ENCODE measurements around the gene TEF. TPM values are rescaled to one million over a fixed set of nuclear protein-coding genes. Genes with fewer than 3 reads are reported as not detected.
A peak's percentile ranks its signal among the peaks of the same experiment; 100 is the strongest.

Gene TEF
- total RNA-seq, 2 experiments from 2014 or later, result 1.4 to 1.6 TPM

DNA sequence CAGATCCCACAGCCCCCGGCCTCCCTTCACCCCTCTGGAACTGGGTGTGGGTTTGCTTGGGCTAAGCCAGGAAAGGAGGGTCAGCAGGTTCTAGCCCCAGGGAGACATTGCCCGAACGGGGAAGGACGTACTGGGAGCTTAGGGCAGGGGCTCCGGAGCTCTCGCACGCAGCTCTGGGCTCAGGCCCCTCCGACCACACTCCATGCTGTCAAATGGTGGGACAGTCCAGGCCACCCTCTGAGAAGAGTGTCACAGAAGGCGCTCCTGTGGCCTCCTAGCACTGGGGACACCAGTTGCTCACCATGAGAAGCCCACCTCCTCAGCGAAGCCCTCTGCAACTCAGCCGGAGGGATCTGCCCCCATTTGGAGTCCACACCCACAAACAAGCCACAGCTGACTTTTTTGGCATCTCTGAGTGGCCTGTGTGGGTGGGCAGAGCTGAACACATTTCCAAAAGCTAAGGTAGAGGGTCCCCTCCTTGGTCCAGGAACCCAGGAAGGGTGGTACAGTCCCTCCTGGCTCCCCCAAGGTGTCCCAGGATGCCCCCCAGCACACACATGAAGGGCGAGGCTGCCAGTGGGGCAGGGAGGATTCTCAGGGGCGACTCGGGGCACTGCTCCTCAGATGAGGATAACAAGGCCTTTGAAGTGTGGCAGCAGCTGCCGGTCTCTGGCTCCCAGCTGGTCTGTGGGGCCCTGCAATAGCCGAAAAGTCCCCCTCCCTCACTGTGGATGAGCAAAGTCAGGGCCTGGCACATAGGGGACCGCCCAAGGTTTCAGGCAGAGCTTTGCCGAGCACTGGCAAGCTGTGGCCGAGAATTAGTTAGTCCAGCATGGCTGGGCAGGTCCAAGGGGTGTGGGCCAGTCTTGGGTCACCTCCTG is 13.0 kb upstream of the TEF start:
- CTCF ChIA-PET, result no interaction called here
- Mint-ChIP-seq H3K27ac (no peak overlapping the region), H3K4me3 (no peak overlapping the region), H3K36me3 (no peaks in the 10 kb centered on the region), H3K4me1 (ENCODE audit: low read depth) (peaks cover 4% of the 10 kb centered on the region), H3K9me3 (no peaks in the 10 kb centered on the region), H3K27me3 (no peaks in the 10 kb centered on the region)
- no peak for DNase-seq
- POLR2A ChIA-PET, result no interaction called here
- intact Hi-C loops (cut with micrococcal nuclease), result no loop called here

DNA sequence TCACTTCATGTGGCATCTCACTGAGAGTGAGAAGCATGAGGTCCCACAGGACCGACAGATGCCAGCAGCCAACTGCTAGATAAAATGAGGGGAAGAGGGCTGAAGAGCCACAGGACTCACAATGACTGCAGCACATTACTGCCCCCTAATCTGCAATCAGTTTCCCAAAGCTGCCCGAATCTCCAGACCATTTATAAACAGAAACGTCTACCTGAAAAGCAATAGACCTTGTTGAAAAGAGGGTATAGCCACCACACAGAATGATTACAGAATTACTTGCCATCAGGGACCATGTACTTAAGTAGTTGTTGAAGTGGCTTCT is 12.4 kb upstream of the TEF start:
- intact Hi-C loops (cut with micrococcal nuclease), result no loop called here
- Mint-ChIP-seq H3K27me3 (no peaks in the 10 kb centered on the region), H3K27ac (no peak overlapping the region), H3K4me1 (ENCODE audit: low read depth) (peaks cover 4% of the 10 kb centered on the region), H3K36me3 (no peaks in the 10 kb centered on the region), H3K9me3 (no peaks in the 10 kb centered on the region), H3K4me3 (no peak overlapping the region)
- no peak for DNase-seq
- ChIA-PET POLR2A (no interaction called here), CTCF (no interaction called here)

DNA sequence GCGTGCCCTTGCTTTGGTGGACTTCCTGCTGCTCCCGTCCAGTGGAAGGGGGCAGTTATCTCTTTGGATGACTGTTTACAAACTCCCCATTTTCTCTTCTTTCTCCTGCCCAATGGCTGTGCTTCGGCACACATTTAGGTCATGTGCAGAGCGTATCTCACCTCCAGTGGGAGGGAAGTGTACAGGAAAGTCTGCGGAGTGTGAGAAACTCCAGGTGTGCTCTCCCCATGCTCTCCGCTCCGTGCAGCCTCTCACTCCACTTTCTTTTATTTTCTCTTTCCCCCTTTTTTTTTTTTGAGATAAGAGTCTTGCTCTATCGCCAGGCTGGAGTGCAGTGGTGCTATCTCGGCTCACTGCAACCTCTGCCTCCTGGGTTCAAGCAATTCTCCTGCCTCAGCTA is 11.9 kb upstream of the TEF start:
- Mint-ChIP-seq H3K4me1 (ENCODE audit: low read depth) (peaks cover 4% of the 10 kb centered on the region), H3K4me3 (no peak overlapping the region), H3K27me3 (no peaks in the 10 kb centered on the region), H3K9me3 (no peaks in the 10 kb centered on the region), H3K27ac (no peak overlapping the region), H3K36me3 (no peaks in the 10 kb centered on the region)
- intact Hi-C loops (cut with micrococcal nuclease), result no loop called here
- no peak for DNase-seq
- ChIA-PET CTCF (no interaction called here), POLR2A (no interaction called here)

DNA sequence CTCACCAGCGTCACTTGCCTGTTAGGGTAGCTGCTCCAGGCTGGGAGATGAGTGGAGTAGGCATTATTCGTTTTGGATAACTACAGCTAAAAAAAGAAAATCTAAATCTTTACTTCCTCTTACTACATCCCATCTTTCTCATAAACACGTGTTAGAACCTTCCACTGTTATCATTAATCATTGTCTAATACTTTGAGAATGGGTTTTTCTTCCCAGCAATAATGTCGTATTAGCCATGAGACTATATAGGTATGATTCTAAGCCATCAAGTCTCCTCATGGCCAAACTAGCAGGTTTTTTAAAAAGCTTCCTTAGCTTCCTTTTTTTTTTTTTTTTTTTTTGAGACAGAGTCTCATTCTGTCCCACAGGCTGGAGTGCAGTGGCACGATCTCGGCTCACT is 3.9 kb upstream of the TEF start:
- CTCF ChIA-PET, result interaction anchor here (0.7 to 1.7 kb wide), 2 partner anchors 26 to 106 kb away, joined by 3 to 5 read pairs; no protein-coding TSS in a partner anchor
- peaks cover 10% of the 10 kb centered on the region for H3K4me1 Mint-ChIP-seq (ENCODE audit: low read depth)
- POLR2A ChIA-PET, result no interaction called here
- no peak overlapping the region for H3K27ac Mint-ChIP-seq
- H3K27me3 Mint-ChIP-seq, result no peaks in the 10 kb centered on the region
- H3K36me3 Mint-ChIP-seq, result no peaks in the 10 kb centered on the region
- DNase-seq, result no peak
- intact Hi-C loops (cut with micrococcal nuclease), result no loop called here
- no peaks in the 10 kb centered on the region for H3K9me3 Mint-ChIP-seq
- no peak overlapping the region for H3K4me3 Mint-ChIP-seq

DNA sequence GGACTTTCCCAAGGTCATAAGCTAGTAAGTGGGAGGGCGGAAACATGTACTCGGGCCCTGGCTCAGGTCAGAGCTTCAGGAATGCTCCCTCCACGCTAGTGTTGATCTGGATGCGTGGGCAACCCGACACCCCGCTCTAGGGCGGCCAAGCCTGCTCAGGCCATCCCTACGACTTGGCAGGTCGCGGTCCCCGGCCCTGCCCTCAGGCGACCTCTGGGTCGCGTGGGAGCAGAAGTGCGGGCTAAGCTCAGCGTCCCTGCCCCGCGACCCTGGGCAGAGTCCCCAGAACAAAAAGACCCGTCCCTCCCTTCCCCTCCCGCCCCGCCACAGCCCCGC is 781 bp upstream of the TEF start:
- Mint-ChIP-seq H3K27ac (no peak overlapping the region), H3K4me3 (peak overlapping the region; percentile 81), H3K36me3 (no peaks in the 10 kb centered on the region), H3K27me3 (no peaks in the 10 kb centered on the region), H3K4me1 (ENCODE audit: low read depth) (peaks cover 15% of the 10 kb centered on the region), H3K9me3 (no peaks in the 10 kb centered on the region)
- CTCF ChIA-PET, result interaction anchor here (0.6 to 1.5 kb wide), 3 partner anchors 20 to 136 kb away, joined by 3 to 8 read pairs (median 3); no protein-coding TSS in a partner anchor
- DNase-seq, result no peak
- POLR2A ChIA-PET, result interaction anchor here (0.5 to 1.9 kb wide), 7 partner anchors 20 to 940 kb away, joined by 3 to 11 read pairs (median 4); partner anchors contain the start of genes ACO2, DESI1, PHF5A and PMM1
- intact Hi-C loops (cut with micrococcal nuclease), result loop anchor here (1.0 to 5.0 kb wide), 8 partner anchors 63 to 524 kb away; partner anchors contain the start of genes DESI1, L3MBTL2, RANGAP1 and RBX1

DNA sequence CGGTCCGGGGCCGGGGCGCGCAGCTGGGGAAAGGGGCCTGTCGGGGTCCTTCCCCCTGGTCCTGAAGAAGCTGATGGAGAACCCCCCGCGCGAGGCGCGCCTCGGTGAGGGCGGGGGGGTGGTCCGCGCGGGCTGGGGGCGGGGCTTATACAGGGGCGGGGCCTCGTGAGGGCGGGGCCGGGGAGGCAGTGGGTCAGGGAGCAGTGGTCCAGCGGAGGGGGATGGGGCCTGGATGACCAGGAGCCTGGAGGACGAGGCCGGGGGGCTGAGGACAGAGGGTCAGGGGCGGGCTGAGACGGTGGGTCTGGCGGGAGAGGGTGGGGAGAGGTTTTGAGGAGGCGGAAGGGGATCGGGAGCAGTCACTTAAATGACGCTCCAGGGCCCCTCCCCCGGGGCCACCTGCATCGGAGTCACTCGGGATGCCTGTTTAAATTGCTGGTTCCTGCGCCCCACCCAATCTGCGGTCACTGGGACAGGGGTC is 396 bp downstream of the TEF start:
- peaks cover 15% of the 10 kb centered on the region for H3K4me1 Mint-ChIP-seq (ENCODE audit: low read depth)
- ChIA-PET POLR2A (interaction anchor here (0.9 to 1.9 kb wide), 5 partner anchors 64 to 208 kb away, joined by 4 to 11 read pairs (median 4); partner anchors contain the start of genes ACO2, PHF5A, PMM1 and RANGAP1), CTCF (interaction anchor here (1.0 to 1.3 kb wide), 2 partner anchors 22 to 145 kb away, joined by 3 to 14 read pairs; no protein-coding TSS in a partner anchor)
- H3K36me3 Mint-ChIP-seq, result no peaks in the 10 kb centered on the region
- DNase-seq, result peak; percentile 67
- H3K9me3 Mint-ChIP-seq, result no peaks in the 10 kb centered on the region
- H3K4me3 Mint-ChIP-seq, result peak overlapping the region; percentile 81
- H3K27me3 Mint-ChIP-seq, result no peaks in the 10 kb centered on the region
- intact Hi-C loops (cut with micrococcal nuclease), result loop anchor here (5.0 kb wide), 3 partner anchors 80 to 525 kb away; partner anchors contain the start of genes L3MBTL2, ST13, XPNPEP3 and ZC3H7B
- H3K27ac Mint-ChIP-seq, result peak overlapping the region; percentile 69

DNA sequence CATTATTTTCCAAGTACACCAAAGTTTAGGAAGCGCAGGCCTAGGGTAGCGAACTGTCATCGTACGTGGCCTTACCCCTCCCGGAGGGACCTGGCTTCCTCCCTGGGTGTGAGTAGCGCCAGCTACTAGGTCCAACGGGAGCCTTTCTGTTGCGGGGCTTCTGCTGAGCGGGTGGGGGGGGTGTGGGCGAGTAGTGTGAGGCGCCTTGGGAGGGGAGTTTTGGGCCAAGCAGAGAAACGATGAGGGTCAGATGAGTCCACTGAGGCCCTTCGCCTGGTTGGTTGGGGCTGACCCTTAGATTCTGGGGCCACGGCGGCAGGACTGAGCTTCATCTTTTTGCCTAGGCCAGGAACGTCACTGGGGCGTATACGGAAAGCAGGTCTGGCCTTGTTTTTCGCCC is 868 bp downstream of the TEF start:
- Mint-ChIP-seq H3K27me3 (no peaks in the 10 kb centered on the region), H3K9me3 (no peaks in the 10 kb centered on the region), H3K36me3 (no peaks in the 10 kb centered on the region), H3K27ac (peak overlapping the region; percentile 69), H3K4me1 (ENCODE audit: low read depth) (peaks cover 15% of the 10 kb centered on the region), H3K4me3 (peak overlapping the region; percentile 81)
- peak; percentile 11 for DNase-seq
- CTCF ChIA-PET, result interaction anchor here (1.0 to 1.8 kb wide), 3 partner anchors 21 to 145 kb away, joined by 3 to 14 read pairs (median 5); no protein-coding TSS in a partner anchor
- POLR2A ChIA-PET, result no interaction called here
- intact Hi-C loops (cut with micrococcal nuclease), result loop anchor here (5.0 kb wide), 3 partner anchors 80 to 525 kb away; partner anchors contain the start of genes L3MBTL2, ST13, XPNPEP3 and ZC3H7B

DNA sequence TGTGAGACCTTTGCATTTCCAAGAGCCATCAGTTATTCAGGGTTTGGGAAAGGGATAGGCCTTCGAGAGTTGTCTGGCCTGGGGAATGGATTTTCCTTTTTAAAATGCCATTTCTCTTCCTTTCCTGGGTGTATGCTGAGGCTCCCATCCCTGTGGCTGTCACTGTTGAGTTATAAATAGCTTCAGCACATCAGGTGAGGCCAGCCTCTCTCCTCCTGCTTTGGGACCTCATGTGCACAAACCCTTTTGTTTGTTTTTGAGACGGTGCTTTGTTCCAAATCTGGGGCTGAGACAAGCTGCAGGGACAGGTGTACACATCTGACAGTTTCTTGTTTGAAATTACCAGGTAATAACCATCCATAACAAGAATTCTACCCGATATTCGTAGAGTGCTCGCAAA is 1.3 kb downstream of the TEF start:
- CTCF ChIA-PET, result interaction anchor here (0.7 to 1.8 kb wide), 2 partner anchors 21 to 142 kb away, joined by 3 to 5 read pairs; no protein-coding TSS in a partner anchor
- Mint-ChIP-seq H3K27me3 (no peaks in the 10 kb centered on the region), H3K27ac (no peak overlapping the region)

DNA sequence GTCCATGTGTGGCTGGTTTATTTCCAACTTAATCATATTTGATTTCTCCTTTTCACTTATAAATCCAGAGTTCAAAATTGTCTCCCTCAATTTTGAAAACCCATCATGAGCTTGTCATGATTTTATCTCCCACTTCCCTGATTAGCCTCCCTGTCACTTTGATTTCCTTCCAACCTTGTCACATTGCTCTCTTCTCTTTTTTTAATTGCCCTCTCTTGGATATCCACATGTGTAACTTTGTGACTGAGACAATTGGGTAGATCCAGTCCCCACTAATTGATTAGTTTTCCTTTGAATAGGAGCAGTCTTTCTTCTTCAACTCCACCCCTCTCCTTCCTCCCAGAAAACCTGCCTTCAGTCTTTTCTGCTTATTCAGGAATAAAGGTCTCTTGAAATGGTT is 2.4 kb downstream of the TEF start:
- H3K36me3 Mint-ChIP-seq, result no peaks in the 10 kb centered on the region

More for the DNA sequence above, 1.3 kb downstream of the TEF start:
- intact Hi-C loops (cut with micrococcal nuclease), result loop anchor here (5.0 kb wide), 3 partner anchors 81 to 526 kb away; partner anchors contain the start of genes L3MBTL2, ST13, XPNPEP3 and ZC3H7B
- Mint-ChIP-seq H3K9me3 (no peaks in the 10 kb centered on the region), H3K4me1 (ENCODE audit: low read depth) (peaks cover 15% of the 10 kb centered on the region), H3K4me3 (peak overlapping the region; percentile 43), H3K36me3 (no peaks in the 10 kb centered on the region)
- POLR2A ChIA-PET, result no interaction called here
- DNase-seq, result no peak

DNA sequence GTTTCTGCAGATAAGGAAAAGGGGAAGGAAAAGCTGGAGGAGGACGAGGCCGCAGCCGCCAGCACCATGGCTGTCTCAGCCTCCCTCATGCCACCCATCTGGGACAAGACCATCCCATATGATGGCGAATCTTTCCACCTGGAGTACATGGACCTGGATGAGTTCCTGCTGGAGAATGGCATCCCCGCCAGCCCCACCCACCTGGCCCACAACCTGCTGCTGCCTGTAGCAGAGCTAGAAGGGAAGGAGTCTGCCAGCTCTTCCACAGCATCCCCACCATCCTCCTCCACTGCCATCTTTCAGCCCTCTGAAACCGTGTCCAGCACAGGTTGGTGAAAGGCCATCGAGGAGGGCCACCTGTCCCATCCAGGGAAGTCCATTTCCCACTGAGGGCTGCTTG is 5.6 kb downstream of the TEF start:
- Mint-ChIP-seq H3K36me3 (no peaks in the 10 kb centered on the region), H3K27me3 (no peaks in the 10 kb centered on the region), H3K4me1 (ENCODE audit: low read depth) (peaks cover 8% of the 10 kb centered on the region), H3K4me3 (no peak overlapping the region), H3K27ac (no peak overlapping the region), H3K9me3 (no peaks in the 10 kb centered on the region)
- ChIA-PET POLR2A (no interaction called here), CTCF (interaction anchor here (0.6 kb wide), 1 partner anchor 623 kb away, joined by 3 read pairs; no protein-coding TSS in a partner anchor)
- intact Hi-C loops (cut with micrococcal nuclease), result no loop called here
- no peak for DNase-seq

More for the DNA sequence above, 2.4 kb downstream of the TEF start:
- Mint-ChIP-seq H3K27ac (no peak overlapping the region), H3K4me3 (no peak overlapping the region), H3K9me3 (no peaks in the 10 kb centered on the region), H3K4me1 (ENCODE audit: low read depth) (peaks cover 15% of the 10 kb centered on the region), H3K27me3 (no peaks in the 10 kb centered on the region)
- POLR2A ChIA-PET, result no interaction called here
- intact Hi-C loops (cut with micrococcal nuclease), result loop anchor here (5.0 kb wide), 3 partner anchors 82 to 527 kb away; partner anchors contain the start of genes L3MBTL2, ST13, XPNPEP3 and ZC3H7B
- CTCF ChIA-PET, result interaction anchor here (0.5 to 1.8 kb wide), 2 partner anchors 16 to 20 kb away, joined by 3 to 5 read pairs; no protein-coding TSS in a partner anchor
- no peak for DNase-seq

DNA sequence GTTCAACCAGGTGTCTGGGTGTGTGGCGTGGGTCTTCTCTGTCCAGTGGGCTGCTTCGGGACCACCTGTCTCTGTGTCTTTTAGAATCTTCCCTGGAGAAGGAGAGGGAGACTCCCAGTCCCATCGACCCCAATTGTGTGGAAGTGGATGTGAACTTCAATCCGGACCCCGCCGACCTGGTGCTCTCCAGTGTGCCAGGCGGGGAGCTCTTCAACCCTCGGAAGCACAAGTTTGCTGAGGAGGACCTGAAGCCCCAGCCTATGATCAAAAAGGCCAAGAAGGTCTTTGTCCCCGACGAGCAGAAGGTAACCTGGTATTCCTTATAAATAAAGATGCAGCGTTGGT is 12.2 kb downstream of the TEF start:
- Mint-ChIP-seq H3K27ac (no peak overlapping the region), H3K27me3 (no peaks in the 10 kb centered on the region), H3K36me3 (peaks cover 3% of the 10 kb centered on the region), H3K4me1 (ENCODE audit: low read depth) (no peaks in the 10 kb centered on the region), H3K9me3 (no peaks in the 10 kb centered on the region), H3K4me3 (no peak overlapping the region)
- CTCF ChIA-PET, result interaction anchor here (1.7 kb wide), 1 partner anchor 10 kb away, joined by 4 read pairs; no protein-coding TSS in a partner anchor
- POLR2A ChIA-PET, result no interaction called here
- intact Hi-C loops (cut with micrococcal nuclease), result no loop called here
- no peak for DNase-seq

DNA sequence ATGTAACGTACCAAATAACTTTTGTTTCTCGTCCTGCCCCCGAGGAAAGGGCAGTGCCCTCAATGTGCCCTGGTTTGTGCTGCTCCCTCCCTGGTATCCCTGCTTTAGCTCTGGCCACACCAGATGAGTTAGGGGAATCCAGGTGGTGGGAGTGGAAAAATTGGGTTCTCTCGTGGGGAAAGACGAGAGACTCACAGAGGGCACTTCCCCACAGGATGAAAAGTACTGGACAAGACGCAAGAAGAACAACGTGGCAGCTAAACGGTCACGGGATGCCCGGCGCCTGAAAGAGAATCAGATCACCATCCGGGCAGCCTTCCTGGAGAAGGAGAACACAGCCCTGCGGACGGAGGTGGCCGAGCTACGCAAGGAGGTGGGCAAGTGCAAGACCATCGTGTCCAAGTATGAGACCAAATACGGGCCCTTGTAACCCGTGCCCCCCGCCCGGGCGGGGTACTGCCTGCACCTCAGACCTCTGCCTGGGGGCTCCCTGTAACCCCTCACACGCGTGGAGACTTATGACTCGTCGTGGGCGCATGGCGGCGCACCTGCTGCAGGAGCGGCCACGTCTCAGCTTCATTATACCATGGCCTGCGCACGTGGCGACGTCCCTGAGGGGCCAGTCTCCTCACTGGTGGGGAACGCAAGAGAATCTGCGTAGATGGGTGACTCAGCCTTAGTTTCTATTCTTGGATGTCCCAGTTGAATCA is 13.9 kb downstream of the TEF start:
- no peaks in the 10 kb centered on the region for H3K4me1 Mint-ChIP-seq (ENCODE audit: low read depth)
- H3K4me3 Mint-ChIP-seq, result no peak overlapping the region
- no peak for DNase-seq
- no peaks in the 10 kb centered on the region for H3K27me3 Mint-ChIP-seq
- CTCF ChIA-PET, result no interaction called here
- no peak overlapping the region for H3K27ac Mint-ChIP-seq
- intact Hi-C loops (cut with micrococcal nuclease), result no loop called here
- H3K36me3 Mint-ChIP-seq, result peaks cover 3% of the 10 kb centered on the region
- POLR2A ChIA-PET, result no interaction called here
- no peaks in the 10 kb centered on the region for H3K9me3 Mint-ChIP-seq

All from activated CD4-positive, alpha-beta memory T cell treated with anti-CD3 and anti-CD28 coated beads for 36 hours (primary cell).